NB4 (cell line): Measurements from ENCODE around the gene B4GALT3.

ENCODE experiments used
- DNase-seq: peaks from one replicate; pipeline ENCODE4 v3.0.0; 2010; ENCODE audit warnings: low read depth
- H3K4me3 ChIP-seq: one replicate; pipeline ENCODE4 v1.5.1; 2011; ENCODE audit warnings: mild to moderate bottlenecking, low read depth, low read length, moderate library complexity
- CTCF ChIP-seq: IDR thresholded peaks from one replicate; pipeline ENCODE4 v1.5.1; 2012; ENCODE audit warnings: low read depth, low read length
- MAX ChIP-seq: IDR thresholded peaks from 2 replicates; pipeline ENCODE4 v1.6.1; 2011; ENCODE audit warnings: low read depth, low read length
- MYC ChIP-seq: IDR thresholded peaks from 2 replicates; pipeline ENCODE4 v1.6.1; 2011; ENCODE audit warnings: low read depth, low read length
- POLR2A ChIP-seq: IDR thresholded peaks from 2 replicates; pipeline ENCODE4 v1.6.1; 2011; ENCODE audit warnings: mild to moderate bottlenecking; ENCODE audit not compliant: insufficient read length; ENCODE audit errors: extremely low read depth

B4GALT3 gene

GRCh38 chr1:161172776-161173376 is 4.4 kb downstream of the B4GALT3 start:
- H3K4me3 ChIP-seq = no peak overlapping the region
- no peak for DNase-seq
- TF ChIP-seq POLR2A (no peak), MAX (no peak), CTCF (no peak), MYC (no peak)

GRCh38 chr1:161172349-161172748 is 5.0 kb downstream of the B4GALT3 start:
- no peak overlapping the region for H3K4me3 ChIP-seq
- DNase-seq = no peak
- TF ChIP-seq MYC (no peak), MAX (no peak), CTCF (no peak), POLR2A (no peak)

GRCh38 chr1:161171696-161172095 is 5.6 kb downstream of the B4GALT3 start:
- no peak for TF ChIP-seq MAX
- TF ChIP-seq POLR2A = no peak
- TF ChIP-seq MYC = no peak
- no peak for TF ChIP-seq CTCF

GRCh38 chr1:161171191-161171590 is 6.1 kb downstream of the B4GALT3 start:
- H3K4me3 ChIP-seq = no peak overlapping the region
- no peak for DNase-seq
- TF ChIP-seq CTCF = peak; percentile 16
- no peak for TF ChIP-seq MYC
- TF ChIP-seq POLR2A = no peak

More at GRCh38 chr1:161171696-161172095, 5.6 kb downstream of the B4GALT3 start:
- DNase-seq = no peak
- no peak overlapping the region for H3K4me3 ChIP-seq

- TF ChIP-seq CTCF (no peak), POLR2A (no peak), MYC (no peak), MAX (no peak)
- DNase-seq = no peak
- H3K4me3 ChIP-seq = no peak overlapping the region
Observed at GRCh38 chr1:161168906-161169305, 8.4 kb downstream of the B4GALT3 start.
